HFF-Myc (cell line): ENCODE measurements around the gene TAS2R1.

ENCODE experiments used
- DNase-seq: peaks from one replicate; pipeline ENCODE4 v3.0.0-alpha.2; 2011; ENCODE audit warnings: low read depth; ENCODE audit errors: extremely low read depth
- H3K4me3 ChIP-seq: replicated peaks from 2 replicates; pipeline ENCODE4 v1.5.1; 2011; ENCODE audit warnings: low read depth, mild to moderate bottlenecking, control low read depth, low read length
- CTCF ChIP-seq: IDR thresholded peaks from 2 replicates; pipeline ENCODE4 v1.5.1; 2012; ENCODE audit warnings: mild to moderate bottlenecking, low read depth, low read length, control low read depth; ENCODE audit errors: missing control alignments

The TAS2R1 gene

GRCh38 chr5:9594913-9595312 is 35.2 kb downstream of the TAS2R1 start:
- no peak for DNase-seq
- TF ChIP-seq CTCF, result no peak
- no peak overlapping the region for H3K4me3 ChIP-seq

- TF ChIP-seq CTCF, result no peak
Observed at GRCh38 chr5:9589049-9589835, 40.9 kb downstream of the TAS2R1 start.

GRCh38 chr5:9588254-9588653 is 41.9 kb downstream of the TAS2R1 start:
- no peak overlapping the region for H3K4me3 ChIP-seq
- DNase-seq, result no peak
- no peak for TF ChIP-seq CTCF

More at GRCh38 chr5:9589049-9589835, 40.9 kb downstream of the TAS2R1 start:
- DNase-seq, result no peak
- no peak overlapping the region for H3K4me3 ChIP-seq

- H3K4me3 ChIP-seq, result no peak overlapping the region
- DNase-seq, result no peak
- TF ChIP-seq CTCF, result no peak
Observed at GRCh38 chr5:9587135-9587534, 43.0 kb downstream of the TAS2R1 start.

- no peak overlapping the region for H3K4me3 ChIP-seq
- DNase-seq, result no peak
- no peak for TF ChIP-seq CTCF
Observed at GRCh38 chr5:9582406-9582805, 47.7 kb downstream of the TAS2R1 start.
